ENCODE data around the gene C2orf49. TPM values are rescaled to one million over a fixed set of nuclear protein-coding genes. Genes with fewer than 3 reads are reported as not detected.

The C2orf49 gene
- total RNA-seq, 4 donors from 2014 or later, result 16.4 to 19.5 (median 17.7) TPM

DNA sequence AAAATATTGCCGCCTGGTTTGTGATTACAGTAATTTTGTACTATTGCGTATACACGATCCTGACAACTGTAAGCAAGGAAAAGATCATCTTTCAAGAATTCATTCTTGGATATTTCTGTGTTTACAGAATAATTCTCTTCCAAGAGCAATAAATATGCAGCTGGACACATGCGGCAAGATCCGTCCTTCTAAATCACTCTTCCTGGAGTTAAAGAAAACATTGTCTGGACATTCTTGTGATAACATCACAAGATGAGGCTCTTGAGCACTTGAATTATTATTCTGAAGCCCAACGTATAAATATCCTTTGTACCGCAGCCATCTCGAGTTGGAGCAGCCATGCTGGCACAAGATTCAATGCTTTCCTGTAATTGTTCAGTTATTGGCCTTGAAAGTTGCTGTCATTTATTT lies 51.6 kb downstream of the C2orf49 start:
- TF ChIP-seq POLR2A (IDR thresholded peaks at IDR 0.05; ENCODE audit: low read depth), result no peak
- TF ChIP-seq POLR2AphosphoS5 (IDR thresholded peaks at IDR 0.05), result peak in 1 of 2 donors; percentile 53
- TF ChIP-seq EP300 (IDR thresholded peaks at IDR 0.05), result no peak
- TF ChIP-seq, protein P1, sequence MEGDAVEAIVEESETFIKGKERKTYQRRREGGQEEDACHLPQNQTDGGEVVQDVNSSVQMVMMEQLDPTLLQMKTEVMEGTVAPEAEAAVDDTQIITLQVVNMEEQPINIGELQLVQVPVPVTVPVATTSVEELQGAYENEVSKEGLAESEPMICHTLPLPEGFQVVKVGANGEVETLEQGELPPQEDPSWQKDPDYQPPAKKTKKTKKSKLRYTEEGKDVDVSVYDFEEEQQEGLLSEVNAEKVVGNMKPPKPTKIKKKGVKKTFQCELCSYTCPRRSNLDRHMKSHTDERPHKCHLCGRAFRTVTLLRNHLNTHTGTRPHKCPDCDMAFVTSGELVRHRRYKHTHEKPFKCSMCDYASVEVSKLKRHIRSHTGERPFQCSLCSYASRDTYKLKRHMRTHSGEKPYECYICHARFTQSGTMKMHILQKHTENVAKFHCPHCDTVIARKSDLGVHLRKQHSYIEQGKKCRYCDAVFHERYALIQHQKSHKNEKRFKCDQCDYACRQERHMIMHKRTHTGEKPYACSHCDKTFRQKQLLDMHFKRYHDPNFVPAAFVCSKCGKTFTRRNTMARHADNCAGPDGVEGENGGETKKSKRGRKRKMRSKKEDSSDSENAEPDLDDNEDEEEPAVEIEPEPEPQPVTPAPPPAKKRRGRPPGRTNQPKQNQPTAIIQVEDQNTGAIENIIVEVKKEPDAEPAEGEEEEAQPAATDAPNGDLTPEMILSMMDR (IDR thresholded peaks at IDR 0.05), result no peak

GRCh38 chr2:105390454-105390853 lies 53.1 kb downstream of the C2orf49 start:
- TF ChIP-seq, protein P1 (IDR thresholded peaks at IDR 0.05), result no peak
- TF ChIP-seq POLR2AphosphoS5 (IDR thresholded peaks at IDR 0.05), result no peak
- no peak for TF ChIP-seq EP300 (IDR thresholded peaks at IDR 0.05)
- no peak for TF ChIP-seq POLR2A (IDR thresholded peaks at IDR 0.05; ENCODE audit: low read depth)
- DNase-seq (ENCODE audit: extremely low spot score), result no peak
- peak overlapping the region in 3 of 4 donors; percentile 47 to 77 (median 56) for H3K27ac ChIP-seq (replicated peaks in 1 of 4)
- no peaks in the 10 kb centered on the region for H3K27me3 ChIP-seq
- H3K9me3 ChIP-seq, result no peaks in the 10 kb centered on the region
- H3K4me3 ChIP-seq, result no peak overlapping the region
- H3K36me3 ChIP-seq, result peaks cover 7 to 64% (median 9%) of the 10 kb centered on the region in 4 donors
- intact Hi-C loops (cut with DNase I), result loop anchor here (10.0 kb wide), 1 partner anchor 634 kb away; no protein-coding TSS in a partner anchor
- peaks cover 69 to 81% (median 78%) of the 10 kb centered on the region in 4 donors for H3K4me1 ChIP-seq

More for the DNA sequence above, 51.6 kb downstream of the C2orf49 start:
- Histone ChIP-seq H3K9me3 (no peaks in the 10 kb centered on the region), H3K27ac (replicated peaks in 1 of 4) (peak overlapping the region; percentile 32 to 77 (median 56)), H3K27me3 (no peaks in the 10 kb centered on the region), H3K4me3 (peak overlapping the region in 1 of 4 donors; percentile 12), H3K36me3 (peaks cover 17 to 72% (median 24%) of the 10 kb centered on the region in 4 donors), H3K4me1 (peaks cover 58 to 77% (median 65%) of the 10 kb centered on the region in 4 donors)
- no peak for DNase-seq (ENCODE audit: extremely low spot score)
- 16% methylated on average over 8 of the region's 8 CpGs for WGBS
- intact Hi-C loops (cut with DNase I), result no loop called here

DNA sequence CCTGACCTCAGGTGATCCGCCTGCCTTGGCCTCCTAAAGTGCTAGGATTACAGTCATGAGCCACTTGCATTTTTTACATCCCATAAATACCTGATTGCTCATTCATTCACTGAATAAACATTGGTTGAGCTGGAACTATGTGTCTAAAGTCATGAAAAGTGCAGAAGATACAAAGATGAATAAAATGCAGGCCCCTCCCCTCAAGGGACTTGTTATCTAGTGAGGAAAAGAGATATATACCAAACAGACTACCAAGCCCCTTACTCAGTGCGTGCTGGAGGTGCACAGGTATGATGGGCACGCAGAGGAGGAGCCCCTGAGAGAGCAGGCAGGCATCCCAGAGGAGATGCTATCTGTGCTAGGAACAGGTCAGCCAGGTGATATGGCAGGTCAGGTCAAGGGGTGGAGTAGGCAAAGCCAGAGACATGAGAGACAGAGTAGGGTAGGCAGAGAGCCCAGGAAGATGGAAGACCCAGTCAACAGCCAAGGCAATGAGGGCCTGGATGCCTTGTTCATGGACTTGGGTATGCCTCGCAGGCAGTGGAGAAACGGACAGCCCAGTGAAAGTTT lies 53.8 kb downstream of the C2orf49 start:
- intact Hi-C loops (cut with DNase I), result loop anchor here (10.0 kb wide), 1 partner anchor 634 kb away; no protein-coding TSS in a partner anchor

GRCh38 chr2:105391763-105392662 lies 54.7 kb downstream of the C2orf49 start:
- Histone ChIP-seq H3K4me3 (no peak overlapping the region), H3K9me3 (no peaks in the 10 kb centered on the region), H3K36me3 (peaks cover 0 to 60% (median 0%) of the 10 kb centered on the region in 4 donors), H3K27ac (replicated peaks in 1 of 4) (peak overlapping the region in 3 of 4 donors; percentile 0 to 5 (median 5)), H3K4me1 (peaks cover 78 to 93% (median 86%) of the 10 kb centered on the region in 4 donors), H3K27me3 (no peaks in the 10 kb centered on the region)
- 89% methylated on average over 8 of the region's 9 CpGs for WGBS
- TF ChIP-seq, protein P1 (IDR thresholded peaks at IDR 0.05), result no peak
- no peak for TF ChIP-seq POLR2AphosphoS5 (IDR thresholded peaks at IDR 0.05)
- no peak for TF ChIP-seq POLR2A (IDR thresholded peaks at IDR 0.05; ENCODE audit: low read depth)
- TF ChIP-seq EP300 (IDR thresholded peaks at IDR 0.05), result no peak
- intact Hi-C loops (cut with DNase I), result loop anchor here (10.0 kb wide), 1 partner anchor 633 kb away; no protein-coding TSS in a partner anchor
- DNase-seq (ENCODE audit: extremely low spot score), result no peak

More for the DNA sequence above, 53.8 kb downstream of the C2orf49 start:
- DNase-seq (ENCODE audit: extremely low spot score), result no peak
- WGBS, result 97% methylated on average over 5 of the region's 5 CpGs
- no peak for TF ChIP-seq POLR2A (IDR thresholded peaks at IDR 0.05; ENCODE audit: low read depth)
- peak in 1 of 2 donors; percentile 31 for TF ChIP-seq POLR2AphosphoS5 (IDR thresholded peaks at IDR 0.05)
- no peaks in the 10 kb centered on the region for H3K27me3 ChIP-seq
- no peak overlapping the region for H3K4me3 ChIP-seq
- H3K4me1 ChIP-seq, result peaks cover 76 to 88% (median 81%) of the 10 kb centered on the region in 4 donors
- H3K9me3 ChIP-seq, result no peaks in the 10 kb centered on the region
- peaks cover 0 to 64% (median 3%) of the 10 kb centered on the region in 4 donors for H3K36me3 ChIP-seq
- H3K27ac ChIP-seq (replicated peaks in 1 of 4), result peak overlapping the region in 3 of 4 donors; percentile 42 to 47 (median 47)

Data from esophagus muscularis mucosa (tissue), 4 donors.